ENCODE results near the gene NKAIN2.

GRCh38 chr6:124438546-124439065 is 634.9 kb downstream of the NKAIN2 start:
- no peak for TF ChIP-seq POLR2A (IDR thresholded peaks at IDR 0.05)
- TF ChIP-seq CTCF (IDR thresholded peaks at IDR 0.05) = no peak
